ENCODE results near the gene TBCD.
"Not testable (repeated sequence)": the region's sequence is repeated elsewhere in the genome, so short reads cannot be mapped to it uniquely, and the experiment has no call there.

TBCD gene

GRCh38 chr17:82939621-82940135, 187.8 kb downstream of the TBCD start:
- no peak for DNase-seq (ENCODE audit: low spot score)

- DNase-seq (ENCODE audit: low spot score): no peak
These were observed 188.6 kb downstream of the TBCD start for GRCh38 chr17:82940226-82941020.

GRCh38 chr17:82941021-82942001, 189.4 kb downstream of the TBCD start:
- no peak for DNase-seq (ENCODE audit: low spot score)

- no peak for DNase-seq (ENCODE audit: low spot score)
These were observed 190.6 kb downstream of the TBCD start for GRCh38 chr17:82942166-82943130.

- DNase-seq (ENCODE audit: low spot score): no peak
These were observed 191.5 kb downstream of the TBCD start for GRCh38 chr17:82943339-82943738.

GRCh38 chr17:82943751-82944150, 191.9 kb downstream of the TBCD start:
- DNase-seq (ENCODE audit: low spot score): no peak

GRCh38 chr17:82944990-82945389, 193.1 kb downstream of the TBCD start:
- no peak for DNase-seq (ENCODE audit: low spot score)

- no peak for DNase-seq (ENCODE audit: low spot score)
These were observed 194.2 kb downstream of the TBCD start for GRCh38 chr17:82946081-82946480.

GRCh38 chr17:82947051-82947991, 195.5 kb downstream of the TBCD start:
- DNase-seq (ENCODE audit: low spot score): no peak

- no peak for DNase-seq (ENCODE audit: low spot score)
These were observed 196.2 kb downstream of the TBCD start for GRCh38 chr17:82948081-82948511.

- no peak for DNase-seq (ENCODE audit: low spot score)
These were observed 197.1 kb downstream of the TBCD start for GRCh38 chr17:82948957-82949356.

GRCh38 chr17:82949361-82949760, 197.5 kb downstream of the TBCD start:
- DNase-seq (ENCODE audit: low spot score): no peak

GRCh38 chr17:82949984-82950383, 198.1 kb downstream of the TBCD start:
- no peak for DNase-seq (ENCODE audit: low spot score)

- no peak for DNase-seq (ENCODE audit: low spot score)
These were observed 198.7 kb downstream of the TBCD start for GRCh38 chr17:82950525-82951102.

- no peak for DNase-seq (ENCODE audit: low spot score)
These were observed 200.2 kb downstream of the TBCD start for GRCh38 chr17:82952019-82952418.

GRCh38 chr17:82955106-82955505, 203.2 kb downstream of the TBCD start:
- DNase-seq (ENCODE audit: low spot score): not testable (repeated sequence)

- DNase-seq (ENCODE audit: low spot score): not testable (repeated sequence)
These were observed 203.8 kb downstream of the TBCD start for GRCh38 chr17:82955627-82956026.

GRCh38 chr17:82956146-82956725, 204.4 kb downstream of the TBCD start:
- DNase-seq (ENCODE audit: low spot score): no peak

- DNase-seq (ENCODE audit: low spot score): no peak
These were observed 205.0 kb downstream of the TBCD start for GRCh38 chr17:82956726-82957468.

Data from CD4-positive, alpha-beta T cell treated with Interleukin-6 at 100 ng/mL for 8 hours (primary cell).